GM13977 (cell line): ENCODE measurements around the gene PDLIM5.

Experiments
- DNase-seq: peaks from one replicate; pipeline ENCODE4 v3.0.0; 2012; ENCODE audit warnings: low spot score
- in situ Hi-C: fragments of 300-500 bp; cut with MboI; formaldehyde crosslinking; loops from one replicate; pipeline ENCODE4 v1.12.0; 2022; ENCODE audit warnings: low sequenced_read_pairs, low pct_unique_long_range_greater_than_20kb, mixed read lengths, inconsistent platforms; ENCODE audit not compliant: unreplicated experiment
- TF ChIP-seq, protein P1 (sequence below): IDR thresholded peaks from 2 replicates; pipeline ENCODE4 v1.5.1; 2012; ENCODE audit warnings: mild to moderate bottlenecking, control low read depth; ENCODE audit not compliant: insufficient read depth; ENCODE audit errors: extremely low read depth, missing control alignments

PDLIM5 gene

DNA sequence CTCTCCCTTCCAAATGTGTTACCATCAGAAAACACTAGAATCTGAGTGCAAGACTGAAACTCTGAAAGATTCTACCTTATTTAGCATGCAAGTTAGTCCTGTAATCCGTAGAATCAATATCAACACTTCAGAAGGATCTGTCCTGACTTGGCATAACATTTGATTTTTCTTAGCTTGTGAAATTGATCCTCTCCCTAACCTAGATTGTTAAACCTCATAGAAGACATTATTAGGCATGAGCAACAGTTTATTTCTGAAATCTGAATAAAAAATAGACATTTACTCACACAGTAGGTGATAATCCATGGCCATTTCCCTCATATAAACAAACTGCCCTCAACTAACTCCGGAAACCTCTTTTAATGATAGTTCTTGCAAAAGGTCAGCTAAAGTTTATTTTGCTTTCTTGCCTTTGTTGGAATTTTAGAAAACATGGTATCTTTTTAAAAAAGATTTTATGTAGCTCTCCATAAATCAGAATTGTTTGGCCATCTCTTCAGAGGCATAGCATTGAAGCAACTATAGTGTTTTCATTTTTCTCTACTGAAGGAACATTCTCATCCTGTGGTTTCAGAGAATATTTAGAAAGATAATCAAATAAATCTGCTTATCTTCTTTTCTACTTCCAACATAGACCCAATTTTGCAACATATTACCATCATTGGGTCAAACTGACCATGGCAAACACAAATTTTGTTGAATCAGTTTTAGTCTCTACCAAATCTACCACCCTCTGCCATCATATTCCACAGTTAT is 38.5 kb upstream of the PDLIM5 start:
- in situ Hi-C loops: no loop called here

DNA sequence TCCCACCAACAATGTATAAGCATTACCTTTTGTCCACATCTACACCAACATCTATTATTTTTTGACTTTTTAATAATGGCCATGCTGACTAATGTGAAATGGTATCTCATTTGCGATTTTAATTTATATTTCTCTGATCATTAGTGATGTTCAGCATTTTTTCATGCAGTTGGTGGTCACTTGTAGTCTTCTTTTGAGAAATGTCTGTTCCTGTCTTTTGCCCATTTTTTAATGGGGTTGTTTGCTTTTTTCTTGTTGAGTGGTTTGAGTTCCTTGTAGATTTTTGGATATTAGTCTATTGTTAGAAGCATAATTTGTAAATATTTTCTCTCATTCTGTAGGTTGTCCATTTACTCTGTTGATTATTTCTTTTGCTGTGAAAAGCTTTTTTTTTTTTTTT is 36.8 kb upstream of the PDLIM5 start:
- in situ Hi-C loops: no loop called here
- TF ChIP-seq, protein P1, sequence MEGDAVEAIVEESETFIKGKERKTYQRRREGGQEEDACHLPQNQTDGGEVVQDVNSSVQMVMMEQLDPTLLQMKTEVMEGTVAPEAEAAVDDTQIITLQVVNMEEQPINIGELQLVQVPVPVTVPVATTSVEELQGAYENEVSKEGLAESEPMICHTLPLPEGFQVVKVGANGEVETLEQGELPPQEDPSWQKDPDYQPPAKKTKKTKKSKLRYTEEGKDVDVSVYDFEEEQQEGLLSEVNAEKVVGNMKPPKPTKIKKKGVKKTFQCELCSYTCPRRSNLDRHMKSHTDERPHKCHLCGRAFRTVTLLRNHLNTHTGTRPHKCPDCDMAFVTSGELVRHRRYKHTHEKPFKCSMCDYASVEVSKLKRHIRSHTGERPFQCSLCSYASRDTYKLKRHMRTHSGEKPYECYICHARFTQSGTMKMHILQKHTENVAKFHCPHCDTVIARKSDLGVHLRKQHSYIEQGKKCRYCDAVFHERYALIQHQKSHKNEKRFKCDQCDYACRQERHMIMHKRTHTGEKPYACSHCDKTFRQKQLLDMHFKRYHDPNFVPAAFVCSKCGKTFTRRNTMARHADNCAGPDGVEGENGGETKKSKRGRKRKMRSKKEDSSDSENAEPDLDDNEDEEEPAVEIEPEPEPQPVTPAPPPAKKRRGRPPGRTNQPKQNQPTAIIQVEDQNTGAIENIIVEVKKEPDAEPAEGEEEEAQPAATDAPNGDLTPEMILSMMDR: no peak
- DNase-seq: no peak

More for the DNA sequence above, 38.5 kb upstream of the PDLIM5 start:
- DNase-seq: no peak
- TF ChIP-seq, protein P1: no peak

DNA sequence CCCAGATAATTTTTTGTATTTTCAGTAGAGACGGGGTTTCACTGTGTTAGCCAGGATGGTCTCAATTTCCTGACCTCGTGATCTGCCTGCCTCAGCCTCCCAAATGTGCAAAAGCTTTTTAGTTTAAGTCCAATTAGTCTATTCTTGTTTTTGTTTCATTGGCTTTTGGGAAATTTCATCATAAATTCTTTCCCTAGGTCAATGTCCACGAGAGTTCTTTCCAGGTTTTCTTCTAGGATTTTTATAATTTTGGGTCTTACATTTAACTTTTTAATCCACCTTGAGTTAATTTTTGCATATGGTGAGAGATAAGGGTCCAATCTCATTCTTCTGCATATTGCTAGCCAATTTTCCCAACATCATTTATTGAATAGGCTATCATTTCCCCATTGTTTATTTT is 36.3 kb upstream of the PDLIM5 start:
- TF ChIP-seq, protein P1: no peak
- in situ Hi-C loops: no loop called here
- DNase-seq: no peak

DNA sequence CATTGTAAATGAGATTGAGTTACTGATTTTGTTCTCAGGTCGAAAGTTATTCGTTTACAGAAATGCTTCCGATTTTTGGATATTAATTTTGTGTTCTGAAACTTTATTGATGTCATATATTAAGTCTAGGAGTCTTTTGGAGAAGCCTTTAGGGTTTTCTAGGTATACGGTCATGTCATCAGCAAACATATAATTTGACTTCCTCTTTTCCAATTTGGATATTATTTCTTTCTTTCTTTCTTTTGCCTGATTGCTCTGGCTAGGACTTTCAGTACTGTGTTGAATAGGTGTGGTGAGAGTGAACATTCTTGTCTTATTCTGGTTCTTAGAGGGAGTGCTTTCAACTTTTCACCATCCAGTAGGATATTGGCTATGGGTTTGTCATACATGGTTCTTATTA is 35.4 kb upstream of the PDLIM5 start:
- DNase-seq: no peak
- in situ Hi-C loops: no loop called here
- TF ChIP-seq, protein P1: no peak

DNA sequence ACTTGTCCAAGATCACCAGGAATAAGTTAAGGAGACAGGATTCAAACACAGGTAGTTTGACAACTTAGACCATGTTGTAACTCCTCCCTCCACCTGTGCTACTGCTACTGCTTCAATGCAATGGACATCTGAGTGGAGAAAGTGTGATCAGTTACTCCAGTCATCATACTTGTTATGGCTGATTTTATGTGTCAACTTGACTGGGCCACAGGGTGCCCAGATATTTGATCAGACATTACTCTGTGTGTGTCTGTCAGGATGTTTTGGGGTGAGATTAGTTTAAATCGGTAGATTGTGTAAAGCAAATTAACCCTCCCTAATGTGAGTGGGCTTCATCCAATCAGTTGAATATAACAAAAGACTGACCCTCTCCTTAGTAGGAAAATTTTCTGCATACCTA is 34.8 kb upstream of the PDLIM5 start:
- in situ Hi-C loops: no loop called here
- DNase-seq: no peak
- TF ChIP-seq, protein P1: no peak

DNA sequence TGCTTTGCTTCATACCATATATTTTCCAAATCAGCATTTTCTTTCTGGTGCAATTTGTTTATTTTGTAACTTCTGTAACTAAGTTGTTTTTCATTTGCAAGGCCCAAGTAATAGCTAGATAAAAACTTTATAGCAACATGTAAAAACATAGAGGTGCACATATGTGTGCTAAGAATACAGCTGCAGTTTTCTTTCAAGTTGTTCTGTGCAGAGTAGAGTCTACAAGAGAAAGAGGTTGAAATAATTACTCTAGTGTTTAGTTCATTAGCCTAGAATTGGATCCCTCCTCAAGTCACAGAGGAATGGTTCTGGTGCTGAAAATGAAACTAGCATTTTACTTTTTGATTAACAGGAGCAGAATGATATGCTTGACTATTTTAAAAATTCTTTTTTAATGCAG is 32.2 kb upstream of the PDLIM5 start:
- TF ChIP-seq, protein P1: no peak
- in situ Hi-C loops: no loop called here
- DNase-seq: no peak
